RKO (cell line): ENCODE measurements around the gene CHTOP.
A peak's percentile ranks its signal among the peaks of the same experiment; 100 is the strongest.
"Not testable (repeated sequence)": the region's sequence is repeated elsewhere in the genome, so short reads cannot be mapped to it uniquely, and the experiment has no call there.

Experiments used
- DNase-seq: peaks from one replicate; pipeline ENCODE4 v3.0.0-alpha.2; 2016; ENCODE audit warnings: low spot score

Gene CHTOP

DNA sequence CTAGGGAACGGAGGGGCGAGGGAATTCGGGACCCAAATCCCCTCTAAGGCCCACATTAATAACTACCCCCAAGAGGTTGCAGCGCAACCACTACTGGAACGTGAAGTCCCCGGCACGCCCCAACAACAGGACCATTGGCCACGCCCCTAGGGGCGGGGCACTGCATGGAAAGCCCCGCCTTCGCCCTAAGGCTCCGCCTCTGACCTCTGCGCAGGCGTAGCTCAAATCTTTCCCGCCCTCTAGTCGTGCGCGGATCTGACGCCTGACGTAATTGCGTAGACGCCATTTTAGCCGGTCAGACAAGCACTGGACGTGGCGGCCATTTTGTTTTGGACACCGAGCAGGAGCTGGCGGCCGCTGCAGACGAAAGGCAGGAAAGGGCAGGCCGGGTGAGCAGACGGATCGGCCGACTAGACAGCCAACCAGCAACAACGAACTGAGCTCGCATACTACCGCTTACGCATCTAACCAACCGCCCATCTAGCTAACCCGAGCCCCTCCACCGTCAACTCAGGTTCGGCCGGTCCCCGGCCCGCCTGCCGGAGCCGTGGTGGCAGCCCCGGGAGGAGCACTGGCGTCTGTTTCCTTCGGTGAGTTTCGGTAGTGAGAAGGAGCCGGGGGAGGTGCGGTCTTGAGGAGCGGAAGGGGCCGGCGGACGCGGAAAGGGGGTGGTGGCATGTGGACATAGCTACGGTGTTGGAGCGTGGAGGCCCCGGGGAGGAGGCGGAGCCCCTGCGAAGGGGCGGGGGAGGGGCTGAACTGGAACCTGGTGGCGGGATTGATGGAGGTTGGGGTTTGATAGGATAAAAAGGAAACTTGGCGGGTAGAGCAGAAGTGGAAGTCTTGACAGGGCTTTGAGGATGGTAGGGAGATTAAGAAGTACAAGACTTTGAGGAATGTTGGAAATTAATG, at the start of gene CHTOP:
Gene CHTOP, plus strand, starts transcription at position 313 of the 912 bp plus-strand sequence. CDS start 2,523 bp downstream, outside the sequence.
- peak; percentile 98 for DNase-seq

GRCh38 chr1:153585006-153585405, 48.9 kb upstream of the CHTOP start:
- no peak for DNase-seq

GRCh38 chr1:153586347-153586746, 47.5 kb upstream of the CHTOP start:
- DNase-seq: no peak

DNA sequence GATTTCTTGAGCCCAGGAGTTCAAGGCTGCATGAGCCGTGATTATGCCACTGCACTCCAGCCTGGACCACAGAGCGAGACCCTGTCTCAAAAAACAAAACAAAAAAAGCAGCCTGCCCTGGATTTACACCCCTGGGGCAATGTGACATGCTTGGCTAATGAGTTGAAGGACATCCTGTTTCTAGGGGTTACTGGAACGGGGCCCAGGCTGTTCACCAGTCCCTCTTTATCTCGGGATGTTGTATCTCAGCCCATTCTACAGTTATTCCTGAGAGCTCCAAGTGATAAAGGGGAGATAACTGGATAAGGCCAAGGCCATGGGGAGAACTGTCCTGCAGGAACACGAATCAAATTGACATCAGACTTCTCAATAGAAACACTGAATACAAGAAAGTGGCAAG, 46.6 kb upstream of the CHTOP start:
- DNase-seq: no peak

- DNase-seq: not testable (repeated sequence)
These were observed 45.8 kb upstream of the CHTOP start for GRCh38 chr1:153588033-153588432.

GRCh38 chr1:153588482-153588881, 45.4 kb upstream of the CHTOP start:
- DNase-seq: no peak

DNA sequence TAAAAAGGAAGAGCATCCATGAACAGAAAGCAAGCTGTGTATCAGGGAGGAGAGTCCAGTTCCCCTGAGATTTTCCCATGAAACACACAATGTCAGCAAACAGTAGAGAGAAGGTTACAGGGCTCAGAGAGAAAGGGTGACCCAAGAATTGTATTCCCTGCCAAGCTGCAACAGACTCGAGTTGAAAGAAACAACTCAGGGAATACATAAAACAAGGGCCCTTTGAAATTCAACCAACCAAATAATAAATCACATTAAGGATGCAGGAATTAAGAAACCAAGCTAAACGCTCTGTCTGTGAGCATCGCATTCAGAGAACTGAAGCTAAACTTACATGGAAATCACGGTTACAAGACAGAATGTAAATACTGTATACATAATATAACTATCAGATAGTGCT, 41.1 kb upstream of the CHTOP start:
- no peak for DNase-seq

- peak; percentile 98 for DNase-seq
These were observed 36.7 kb upstream of the CHTOP start for GRCh38 chr1:153597206-153597605.

DNA sequence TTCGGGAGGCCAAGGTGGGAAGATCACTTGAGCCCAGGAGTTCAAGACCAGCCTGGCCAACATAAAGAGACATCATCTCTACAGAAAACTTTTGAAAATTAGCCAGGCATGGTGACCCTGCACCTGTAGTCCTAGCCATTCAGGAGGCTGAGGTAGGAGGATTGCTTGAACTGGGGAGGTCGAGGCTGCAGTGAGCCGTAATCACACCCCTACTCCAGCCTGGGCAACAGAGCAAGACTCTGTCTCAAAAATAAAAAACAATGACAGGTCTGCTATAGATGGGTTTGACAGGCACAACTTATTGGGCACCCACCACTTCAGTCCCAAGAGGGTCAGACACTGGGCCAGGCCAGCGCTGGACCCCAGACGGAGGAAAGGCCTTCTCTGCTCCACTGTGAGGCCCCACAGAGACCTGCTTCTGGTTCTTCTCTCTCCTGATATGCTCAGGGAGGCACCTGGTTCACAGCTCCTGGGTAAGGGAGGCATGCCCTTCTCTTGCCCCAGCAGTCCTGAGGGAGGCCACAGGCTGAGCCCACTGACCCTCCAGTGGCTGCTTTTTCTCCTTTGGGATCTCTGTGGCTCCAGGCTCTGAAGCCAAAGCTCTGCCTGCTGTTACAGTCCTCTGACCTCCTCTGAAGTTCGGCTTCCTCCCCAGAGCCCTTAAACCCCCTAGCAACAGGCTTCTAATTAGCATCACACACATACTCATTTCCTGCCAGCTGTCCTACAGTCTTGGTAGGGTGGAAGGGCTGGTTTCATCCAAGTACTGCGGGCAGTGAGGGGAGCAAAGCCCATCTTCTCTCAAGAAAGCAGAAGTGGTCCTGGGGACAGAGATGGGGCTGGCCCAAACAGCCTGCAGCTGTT, 35.3 kb upstream of the CHTOP start:
- peak; percentile 85 for DNase-seq

DNA sequence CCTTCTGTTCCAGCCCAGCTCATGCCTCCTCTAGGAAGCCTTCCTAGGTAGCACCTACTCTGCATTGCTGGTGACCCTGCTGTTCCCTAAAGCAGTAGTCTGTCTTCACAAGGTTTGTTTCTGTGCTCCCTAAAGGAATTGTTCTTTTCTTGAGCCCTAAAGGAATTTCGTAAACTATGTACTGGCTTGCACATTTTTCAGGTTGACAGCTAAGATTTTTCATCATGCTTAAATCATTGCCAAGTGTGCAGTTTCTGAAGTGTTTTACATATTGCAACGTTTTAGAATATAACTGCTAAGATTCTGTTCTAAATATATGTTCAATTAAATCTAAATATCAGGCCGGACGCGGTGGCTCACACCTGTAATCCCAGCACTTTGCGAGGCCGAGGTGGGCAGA, 34.0 kb upstream of the CHTOP start:
- no peak for DNase-seq

DNA sequence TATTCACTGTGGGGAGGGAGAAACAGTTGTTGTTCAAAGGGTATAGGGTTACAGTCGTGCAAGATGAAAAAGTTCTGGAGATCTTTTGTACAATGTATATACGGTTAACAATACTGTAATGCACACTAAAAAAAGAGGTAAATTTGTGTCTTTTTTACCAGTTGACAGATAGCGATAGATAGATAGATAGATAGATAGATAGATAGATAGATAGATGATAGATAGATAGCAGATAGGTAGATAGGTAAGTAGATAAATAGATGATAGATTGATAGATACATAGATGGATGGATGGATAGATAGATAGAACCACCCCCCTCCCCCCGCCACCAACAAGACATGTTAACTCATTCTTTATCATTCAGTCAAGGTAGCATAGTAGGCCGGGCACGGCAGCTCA, 31.1 kb upstream of the CHTOP start:
- DNase-seq: no peak

- peak; percentile 71 for DNase-seq
These were observed 27.7 kb upstream of the CHTOP start for GRCh38 chr1:153606194-153606593.

GRCh38 chr1:153607381-153607780, 26.5 kb upstream of the CHTOP start:
- peak; percentile 56 for DNase-seq

DNA sequence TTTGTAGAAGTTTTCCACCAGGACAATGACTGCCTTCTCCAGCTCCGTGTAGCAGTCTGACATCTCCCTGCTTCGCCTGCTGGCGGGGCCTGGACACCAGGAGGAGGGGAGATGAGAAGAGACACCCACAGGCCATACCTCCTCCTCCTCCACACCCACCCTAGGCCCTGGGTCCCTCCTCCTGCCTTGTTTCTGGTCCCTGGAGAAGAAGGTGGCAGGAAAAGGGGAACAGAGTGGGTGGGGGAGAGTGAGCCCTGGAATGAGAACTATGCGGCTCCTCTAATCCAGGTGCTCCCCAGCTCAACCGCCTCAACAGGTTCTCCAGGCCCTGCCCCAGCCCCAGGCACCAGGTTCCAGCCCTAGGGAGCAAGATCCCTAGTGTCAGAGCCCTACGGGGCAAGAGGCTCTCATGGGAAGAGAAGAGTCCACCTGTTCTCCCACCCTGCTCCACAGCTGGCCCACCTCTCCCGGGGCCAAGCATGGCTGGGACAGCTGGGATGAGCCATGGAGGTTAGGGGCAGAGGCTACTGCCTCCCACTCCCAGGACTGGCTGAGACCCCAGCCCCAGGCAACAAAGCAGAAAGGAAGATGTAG, 25.7 kb upstream of the CHTOP start:
- peak; percentile 73 for DNase-seq

GRCh38 chr1:153608742-153609584, 24.9 kb upstream of the CHTOP start:
- peak; percentile 99 for DNase-seq

- DNase-seq: no peak
These were observed 24.3 kb upstream of the CHTOP start for GRCh38 chr1:153609585-153609907.

- DNase-seq: peak; percentile 97
These were observed 23.5 kb upstream of the CHTOP start for GRCh38 chr1:153610334-153610733.

DNA sequence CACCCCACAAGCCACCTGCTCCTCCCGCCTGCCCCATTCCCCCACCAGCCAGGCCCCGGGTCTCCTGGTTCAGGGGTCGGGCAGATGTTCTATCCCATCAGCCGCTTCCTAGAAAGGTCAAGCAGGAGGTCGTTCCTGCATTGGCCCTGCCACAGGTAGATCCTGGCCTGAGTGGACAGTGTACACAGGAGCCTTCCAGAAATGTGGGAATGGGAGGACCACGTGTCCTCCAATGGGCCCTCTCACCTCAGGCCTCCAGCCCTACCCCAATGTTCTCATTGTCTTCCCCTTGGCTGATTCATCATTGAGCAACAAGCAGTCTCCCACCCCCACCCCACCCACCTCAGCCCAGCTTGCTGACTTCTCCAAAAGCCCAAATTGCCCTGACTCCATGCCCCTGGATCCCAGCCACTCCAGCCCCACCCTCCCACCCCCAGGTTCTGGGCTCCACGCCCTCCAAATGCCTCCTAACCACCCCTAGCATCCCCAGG, 23.0 kb upstream of the CHTOP start:
- DNase-seq: peak; percentile 96

GRCh38 chr1:153611356-153611755, 22.5 kb upstream of the CHTOP start:
- peak; percentile 88 for DNase-seq

- DNase-seq: no peak
These were observed 21.6 kb upstream of the CHTOP start for GRCh38 chr1:153612111-153612754.

DNA sequence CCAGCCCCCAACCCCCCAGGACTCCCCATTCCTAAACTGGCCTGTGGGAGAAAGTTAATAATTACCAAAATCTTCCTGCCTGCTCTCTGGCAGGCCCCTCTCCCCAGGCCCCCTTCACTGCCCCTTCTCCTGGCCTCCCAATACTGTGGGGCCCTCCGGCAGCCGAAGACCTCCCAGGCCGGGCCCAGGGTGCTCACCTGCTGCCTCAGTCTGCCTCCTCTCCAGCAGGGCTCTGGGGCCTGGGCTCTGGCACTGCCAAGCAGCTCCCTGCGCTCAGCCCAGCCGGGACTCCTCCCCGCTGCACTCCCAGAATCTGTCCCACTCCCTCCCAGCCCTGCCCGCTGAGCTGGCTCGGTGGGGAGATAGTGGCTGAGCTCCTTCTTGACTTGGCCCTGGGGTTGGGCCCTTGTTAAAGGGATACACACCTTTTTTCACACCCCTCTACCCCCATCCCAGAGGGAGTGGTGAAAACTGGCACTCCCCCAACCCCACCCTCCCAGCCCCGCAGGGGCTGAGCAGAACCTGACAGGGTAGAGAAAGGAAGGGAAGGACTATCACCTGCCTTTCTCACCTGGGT, 21.0 kb upstream of the CHTOP start, which contains the start of gene S100A16:
Gene S100A16, minus strand, starts transcription at position 383 of the 577 bp plus-strand sequence. CDS start 4,986 bp downstream, outside the sequence.
- peak; percentile 89 for DNase-seq
